CD14-positive monocyte (primary cell): ENCODE data around the gene TSHZ2. TPM values are rescaled to one million over a fixed set of nuclear protein-coding genes. Genes with fewer than 3 reads are reported as not detected.
"Not testable (repeated sequence)": the region's sequence is repeated elsewhere in the genome, so short reads cannot be mapped to it uniquely, and the experiment has no call there.

Source experiments
- DNase-seq, 3 donors: peaks; one replicate each; pipeline ENCODE4 v3.0.0-alpha.2; 2011 to 2022
- H2AFZ ChIP-seq: 2 replicates; pipeline ENCODE4 v1.6.0; 2012; ENCODE audit warnings: mild to moderate bottlenecking, low read depth, low read length, inconsistent platforms; ENCODE audit not compliant: insufficient read depth, poor library complexity, severe bottlenecking
- H3K27ac ChIP-seq, 2 donors: 1 replicate in 1 of 2; 2 replicates in 1 of 2; pipeline ENCODE4 v1.5.1; 2012 to 2013; ENCODE audit warnings: low read length in 2 of 2, control low read depth in 1 of 2, inconsistent platforms in 1 of 2, low read depth in 1 of 2, mild to moderate bottlenecking in 1 of 2
- H3K27me3 ChIP-seq, 2 donors: one replicate each; pipeline versions ENCODE4 v1.6.0 to v1.6.1; 2011 to 2013; ENCODE audit warnings: low read length in 2 of 2; ENCODE audit not compliant: control insufficient read depth in 2 of 2, insufficient read depth in 2 of 2
- H3K36me3 ChIP-seq, 2 donors: replicated peaks in 1 of 2; 1 replicate in 1 of 2; 2 replicates in 1 of 2; pipeline versions ENCODE4 v1.5.1 to v1.6.1; 2012 to 2013; ENCODE audit warnings: low read length in 2 of 2, control low read depth in 1 of 2, inconsistent platforms in 1 of 2, mild to moderate bottlenecking in 1 of 2; ENCODE audit not compliant: insufficient read depth in 2 of 2, control insufficient read depth in 1 of 2
- H3K4me1 ChIP-seq, 2 donors: 1 replicate in 1 of 2; 2 replicates in 1 of 2; pipeline versions ENCODE4 v1.5.1 to v1.6.1; 2012 to 2013; ENCODE audit warnings: low read length in 2 of 2, control low read depth in 1 of 2, inconsistent platforms in 1 of 2, mild to moderate bottlenecking in 1 of 2, moderate library complexity in 1 of 2; ENCODE audit not compliant: insufficient read depth in 2 of 2, control insufficient read depth in 1 of 2
- H3K4me2 ChIP-seq: replicated peaks from 2 replicates; pipeline ENCODE3; 2012; ENCODE audit warnings: low read length, moderate library complexity, mild to moderate bottlenecking; ENCODE audit not compliant: poor library complexity, severe bottlenecking; ENCODE audit errors: extremely low read depth
- H3K4me3 ChIP-seq, 3 experiments: fragments of 200-600 bp in 1 of 3; sonication (generic) in 1 of 3; replicated peaks in 1 of 3; 1 replicate in 2 of 3; 2 replicates in 1 of 3; pipeline ENCODE4 v1.5.1; 2011 to 2013; ENCODE audit warnings: low read length in 3 of 3, mild to moderate bottlenecking in 3 of 3, control low read depth in 2 of 3, low read depth in 2 of 3, inconsistent platforms in 1 of 3, moderate library complexity in 1 of 3
- H3K79me2 ChIP-seq: 2 replicates; pipeline ENCODE4 v1.6.0; 2012; ENCODE audit warnings: mild to moderate bottlenecking, control low read depth, inconsistent platforms, low read length, moderate library complexity; ENCODE audit not compliant: insufficient read depth
- H3K9ac ChIP-seq: 2 replicates; pipeline ENCODE4 v1.6.0; 2017; ENCODE audit warnings: low read length, mild to moderate bottlenecking; ENCODE audit not compliant: insufficient read depth, poor library complexity, severe bottlenecking
- H3K9me3 ChIP-seq, 2 donors: replicated peaks in 1 of 2; 1 replicate in 1 of 2; 2 replicates in 1 of 2; pipeline versions ENCODE4 v1.5.1 to v1.6.1; 2012 to 2013; ENCODE audit warnings: low read length in 2 of 2, control low read depth in 1 of 2; ENCODE audit not compliant: control insufficient read depth in 1 of 2, insufficient read depth in 1 of 2
- H4K20me1 ChIP-seq: 2 replicates; pipeline ENCODE4 v1.6.0; 2012; ENCODE audit warnings: mild to moderate bottlenecking, low read length, control low read depth, moderate library complexity; ENCODE audit not compliant: insufficient read depth
- H3K27ac Mint-ChIP-seq, 7 donors: one replicate each; pipeline ENCODE4 v1.8.0; 2020; ENCODE audit warnings: mild to moderate bottlenecking in 7 of 7, mixed read lengths in 7 of 7, moderate library complexity in 6 of 7, inconsistent platforms in 2 of 7
- H3K27me3 Mint-ChIP-seq, 3 donors: one replicate each; pipeline ENCODE4 v1.8.0; 2021 to 2022; ENCODE audit warnings: low read depth in 3 of 3, mild to moderate bottlenecking in 3 of 3, mixed read lengths in 3 of 3, moderate library complexity in 3 of 3, inconsistent platforms in 1 of 3
- H3K36me3 Mint-ChIP-seq, 2 donors: one replicate each; pipeline ENCODE4 v1.8.0; 2020; ENCODE audit warnings: mixed read lengths in 2 of 2, inconsistent platforms in 1 of 2, mild to moderate bottlenecking in 1 of 2
- H3K4me1 Mint-ChIP-seq: one replicate; pipeline ENCODE4 v1.8.0; 2020; ENCODE audit warnings: mild to moderate bottlenecking, mixed read lengths
- H3K4me3 Mint-ChIP-seq, 2 donors: one replicate each; pipeline ENCODE4 v1.8.0; 2020; ENCODE audit warnings: mild to moderate bottlenecking in 2 of 2, mixed read lengths in 2 of 2, moderate library complexity in 1 of 2
- H3K9me3 Mint-ChIP-seq, 7 donors: one replicate each; pipeline ENCODE4 v1.8.0; 2020 to 2022; ENCODE audit warnings: mixed read lengths in 7 of 7, mild to moderate bottlenecking in 6 of 7, moderate library complexity in 6 of 7, inconsistent platforms in 2 of 7
- CTCF ChIP-seq: fragments of 200-600 bp; IDR thresholded peaks from one replicate; pipeline ENCODE4 v1.8.0; 2022; ENCODE audit warnings: antibody characterized with exemption, mild to moderate bottlenecking
- WGBS: methylation state at CpG from one replicate; pipeline ENCODE4 v1.1.5; 2013; ENCODE audit warnings: missing lambda C conversion rate; ENCODE audit not compliant: insufficient coverage; 5-methylcytosine and 5-hydroxymethylcytosine counted together
- intact Hi-C, 2 donors: fragments of 100-400 bp; cut with micrococcal nuclease; formaldehyde crosslinking; loops; one replicate each; pipeline versions ENCODE4 v1.15.0 to v1.15.1; 2023
- polyA plus RNA-seq, 3 donors: library from polyadenylated mRNA; depleted of rRNA in 1 of 3; unstranded in 2 of 3; stranded (reverse) in 1 of 3; fragments of 300-500 nt in 2 of 3; fragments of >200 nt in 1 of 3; fragmentation: Illumina TruSeq in 2 of 3; gene quantifications; 1 replicate in 2 of 3; 2 replicates in 1 of 3; pipeline ENCODE4 v1.2.3, GENCODE V29; 2012 to 2021

Gene TSHZ2
- polyA plus RNA-seq, 3 donors, result not detected

DNA sequence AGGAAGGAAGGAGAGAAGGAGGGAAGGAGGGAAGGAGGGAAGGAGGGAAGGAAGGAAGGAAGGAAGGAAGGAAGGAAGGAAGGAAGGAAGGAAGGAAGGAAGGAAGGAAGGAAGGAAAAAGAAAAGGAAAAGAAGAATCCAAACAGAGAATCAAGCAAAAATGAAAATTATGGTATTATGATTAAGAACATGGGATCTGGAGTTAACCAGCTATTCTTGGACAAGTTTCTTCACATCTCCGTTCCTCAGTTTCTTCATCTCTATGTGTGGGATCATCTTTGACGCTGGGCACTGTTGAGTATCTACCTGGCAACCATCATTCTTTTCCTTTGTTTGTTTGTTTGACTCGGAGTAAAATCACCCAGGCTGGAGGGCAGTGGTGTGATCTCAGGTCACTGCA is 549.9 kb downstream of the TSHZ2 start:
- intact Hi-C loops, result no loop called here
- H3K36me3 Mint-ChIP-seq, result no peaks in the 10 kb centered on the region
- no peaks in the 10 kb centered on the region for H3K4me1 ChIP-seq
- no peak overlapping the region for H2AFZ ChIP-seq
- H3K27ac ChIP-seq, result no peak overlapping the region
- H3K9ac ChIP-seq, result no peak overlapping the region
- peaks cover 0 to 2% (median 0%) of the 10 kb centered on the region in 7 donors for H3K9me3 Mint-ChIP-seq
- H4K20me1 ChIP-seq, result no peaks in the 10 kb centered on the region
- H3K79me2 ChIP-seq, result no peaks in the 10 kb centered on the region
- no peak overlapping the region for H3K4me2 ChIP-seq
- H3K27me3 ChIP-seq, result no peaks in the 10 kb centered on the region
- H3K9me3 ChIP-seq, result no peaks in the 10 kb centered on the region
- no peaks in the 10 kb centered on the region for H3K4me1 Mint-ChIP-seq
- H3K4me3 ChIP-seq, result no peak overlapping the region
- no peak for DNase-seq
- no peaks in the 10 kb centered on the region for H3K36me3 ChIP-seq
- peak overlapping the region in 2 of 7 donors; percentile 31 to 81 for H3K27ac Mint-ChIP-seq
- 90% methylated on average over 3 of the region's 3 CpGs for WGBS
- no peak for TF ChIP-seq CTCF
- H3K27me3 Mint-ChIP-seq, result peaks cover 2 to 9% (median 6%) of the 10 kb centered on the region in 3 donors
- H3K4me3 Mint-ChIP-seq, result no peak overlapping the region

DNA sequence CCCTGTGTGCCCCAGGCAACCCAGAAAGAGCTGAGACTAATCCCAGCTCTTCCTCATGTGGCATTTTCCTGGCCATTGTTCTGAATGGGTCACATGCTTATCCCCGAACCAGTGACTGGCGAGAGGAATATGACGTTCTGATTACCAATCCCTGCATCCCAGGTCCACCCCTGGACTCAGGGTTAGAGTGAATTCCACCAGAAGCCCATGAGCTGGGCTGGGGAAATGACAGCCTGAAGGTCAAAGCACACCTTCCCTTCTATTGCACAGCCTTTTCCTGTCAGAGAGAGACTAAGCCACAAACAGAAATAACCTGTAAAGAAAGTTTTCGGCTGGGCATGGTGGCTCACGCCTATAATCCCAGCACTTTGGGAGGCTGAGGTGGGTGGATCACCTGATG is 550.5 kb downstream of the TSHZ2 start:
- intact Hi-C loops, result no loop called here
- no peaks in the 10 kb centered on the region for H3K27me3 ChIP-seq
- Mint-ChIP-seq H3K27me3 (peaks cover 4 to 7% (median 4%) of the 10 kb centered on the region in 3 donors), H3K36me3 (no peaks in the 10 kb centered on the region), H3K4me1 (no peaks in the 10 kb centered on the region), H3K27ac (no peak overlapping the region), H3K4me3 (no peak overlapping the region), H3K9me3 (peaks cover 0 to 2% (median 0%) of the 10 kb centered on the region in 7 donors)
- H3K4me2 ChIP-seq, result no peak overlapping the region
- H3K79me2 ChIP-seq, result no peaks in the 10 kb centered on the region
- H3K9me3 ChIP-seq, result no peaks in the 10 kb centered on the region
- H3K27ac ChIP-seq, result no peak overlapping the region
- H3K4me3 ChIP-seq, result no peak overlapping the region
- DNase-seq, result no peak
- H4K20me1 ChIP-seq, result no peaks in the 10 kb centered on the region
- no peak overlapping the region for H2AFZ ChIP-seq
- H3K4me1 ChIP-seq, result no peaks in the 10 kb centered on the region
- H3K9ac ChIP-seq, result no peak overlapping the region
- no peak for TF ChIP-seq CTCF
- WGBS, result 93% methylated on average over 3 of the region's 5 CpGs
- H3K36me3 ChIP-seq, result no peaks in the 10 kb centered on the region

- H3K4me3 ChIP-seq, DNase-seq, intact Hi-C loops, H3K79me2 ChIP-seq, H3K27ac Mint-ChIP-seq, H4K20me1 ChIP-seq, H3K4me3 Mint-ChIP-seq, H3K27ac ChIP-seq, H3K9ac ChIP-seq, H3K36me3 ChIP-seq, H3K4me2 ChIP-seq, H3K9me3 Mint-ChIP-seq, H3K9me3 ChIP-seq, H3K4me1 ChIP-seq, H3K27me3 Mint-ChIP-seq, H2AFZ ChIP-seq, H3K36me3 Mint-ChIP-seq, H3K4me1 Mint-ChIP-seq, H3K27me3 ChIP-seq: not testable (repeated sequence)
- WGBS, result 100% methylated on average over 1 of the region's 2 CpGs
Observed at GRCh38 chr20:53523615-53524014, 551.5 kb downstream of the TSHZ2 start.
